Stomach (tissue), 4 donors: ENCODE results near the gene LRFN2.

Experiments used
- CTCF ChIP-seq, 7 experiments: fragments of 450-650 bp in 4 of 7; fragments of 200-600 bp in 3 of 7; sonication (generic) in 3 of 7; IDR thresholded peaks; one replicate each; pipeline ENCODE4 v1.5.1; 2016 to 2019; ENCODE audit warnings: antibody characterized with exemption in 7 of 7, control low read depth in 2 of 7, mild to moderate bottlenecking in 1 of 7
- EP300 ChIP-seq: sonication (generic); formaldehyde crosslinking; IDR thresholded peaks from one replicate; pipeline ENCODE4 v1.6.1; 2017; ENCODE audit warnings: antibody characterized with exemption
- POLR2A ChIP-seq, 4 donors: fragments of 450-650 bp; IDR thresholded peaks; one replicate each; pipeline ENCODE4 v1.6.1; 2016; ENCODE audit warnings: antibody characterized with exemption in 4 of 4, control low read depth in 2 of 4, mild to moderate bottlenecking in 1 of 4, moderate library complexity in 1 of 4
- POLR2AphosphoS5 ChIP-seq, 3 donors: sonication (generic); formaldehyde crosslinking; IDR thresholded peaks; one replicate each; pipeline ENCODE4 v1.6.1; 2016; ENCODE audit warnings: antibody characterized with exemption in 3 of 3

GRCh38 chr6:40551966-40552505 is 35.1 kb downstream of the LRFN2 start:
- TF ChIP-seq CTCF (IDR thresholded peaks at IDR 0.05), result no peak
- no peak for TF ChIP-seq EP300
- TF ChIP-seq POLR2A (IDR thresholded peaks at IDR 0.05), result no peak
- TF ChIP-seq POLR2AphosphoS5 (IDR thresholded peaks at IDR 0.05), result no peak
